H1 (cell line): ENCODE measurements around the gene TMEM178B. TPM values are rescaled to one million over a fixed set of nuclear protein-coding genes. Genes with fewer than 3 reads are reported as not detected.

Experiments
- CTCF ChIA-PET: fragments of 300-600 bp; sonication (Branson Sonifier 250); formaldehyde crosslinking; loops from one replicate; lab custom pipeline; 2021; ENCODE audit not compliant: partially characterized antibody; lab: Charles Lee
- POLR2A ChIA-PET: fragments of 300-600 bp; sonication (Branson Sonifier 250); formaldehyde crosslinking; loops from one replicate; lab custom pipeline; 2021; ENCODE audit warnings: inconsistent platforms; ENCODE audit not compliant: partially characterized antibody; lab: Charles Lee
- DNase-seq, 2 experiments: peaks; one replicate each; pipeline versions ENCODE4 v3.0.0 to v3.0.0-alpha.2; 2010 to 2022; ENCODE audit warnings: low spot score in 2 of 2, low read depth in 1 of 2, mixed read lengths in 1 of 2
- FAIRE-seq: peaks from 2 replicates; lab custom pipeline; 2011; peaks lifted over from hg19 to GRCh38; lab: Jason Lieb, UNC
- H2AFZ ChIP-seq: 2 replicates; pipeline ENCODE4 v1.8.1; 2012; ENCODE audit warnings: low read length, inconsistent platforms
- H2AK5ac ChIP-seq: 2 replicates; pipeline ENCODE4 v1.6.1; 2013; ENCODE audit warnings: low read depth, low read length
- H2BK120ac ChIP-seq: replicated peaks from 2 replicates; pipeline ENCODE3; 2013; ENCODE audit warnings: low read depth, low read length, inconsistent platforms
- H2BK12ac ChIP-seq: 2 replicates; pipeline ENCODE4 v1.6.1; 2013; ENCODE audit warnings: low read depth, low read length
- H2BK15ac ChIP-seq: 2 replicates; pipeline ENCODE4 v1.6.1; 2013; ENCODE audit warnings: low read length
- H2BK20ac ChIP-seq: 2 replicates; pipeline ENCODE4 v1.6.1; 2013; ENCODE audit warnings: low read length
- H2BK5ac ChIP-seq: 2 replicates; pipeline ENCODE4 v1.6.1; 2013; ENCODE audit warnings: low read depth, low read length
- H3K14ac ChIP-seq: 2 replicates; pipeline ENCODE4 v1.6.1; 2013; ENCODE audit warnings: inconsistent platforms; ENCODE audit not compliant: insufficient read length
- H3K18ac ChIP-seq: 2 replicates; pipeline ENCODE4 v1.6.1; 2013; ENCODE audit warnings: low read length; ENCODE audit errors: extremely low read depth
- H3K23ac ChIP-seq: 2 replicates; pipeline ENCODE4 v1.6.1; 2013; ENCODE audit warnings: inconsistent platforms; ENCODE audit not compliant: insufficient read length
- H3K23me2 ChIP-seq: 2 replicates; pipeline ENCODE4 v1.6.1; 2013; ENCODE audit warnings: low read depth, low read length
- H3K27ac ChIP-seq: 2 replicates; pipeline ENCODE4 v1.6.1; 2011; ENCODE audit warnings: low read depth, low read length, inconsistent platforms
- H3K27me3 ChIP-seq, 4 experiments: replicated peaks in 1 of 4; 1 replicate in 1 of 4; 2 replicates in 3 of 4; pipeline versions ENCODE4 v1.6.1 to v1.8.1; 2011 to 2013; ENCODE audit warnings: low read length in 3 of 4, mild to moderate bottlenecking in 3 of 4, inconsistent platforms in 2 of 4, mixed read lengths in 2 of 4, moderate library complexity in 1 of 4; ENCODE audit not compliant: control insufficient read depth in 3 of 4, insufficient read depth in 3 of 4; ENCODE audit errors: extremely low read depth in 1 of 4
- H3K36me3 ChIP-seq, 4 experiments: 2 replicates each; pipeline versions ENCODE4 v1.6.1 to v1.8.1; 2011 to 2013; ENCODE audit warnings: mild to moderate bottlenecking in 4 of 4, low read length in 3 of 4, moderate library complexity in 2 of 4, control low read depth in 1 of 4, inconsistent platforms in 1 of 4; ENCODE audit not compliant: insufficient read depth in 4 of 4, control insufficient read depth in 2 of 4
- H3K4ac ChIP-seq: replicated peaks from 2 replicates; pipeline ENCODE3; 2013; ENCODE audit warnings: low read length, low read depth, mixed read lengths, inconsistent platforms; ENCODE audit not compliant: insufficient read length
- H3K4me1 ChIP-seq, 4 experiments: replicated peaks in 1 of 4; 1 replicate in 1 of 4; 2 replicates in 3 of 4; pipeline versions ENCODE4 v1.6.1 to v1.8.1; 2011 to 2013; ENCODE audit warnings: low read length in 3 of 4, inconsistent platforms in 2 of 4, mixed read lengths in 1 of 4; ENCODE audit not compliant: insufficient read depth in 4 of 4, control insufficient read depth in 3 of 4
- H3K4me2 ChIP-seq, 2 experiments: 2 replicates each; pipeline versions ENCODE4 v1.6.1 to v1.8.1; 2011 to 2013; ENCODE audit warnings: low read depth in 2 of 2, low read length in 2 of 2, control low read depth in 1 of 2, inconsistent platforms in 1 of 2, mild to moderate bottlenecking in 1 of 2; ENCODE audit not compliant: insufficient read depth in 1 of 2
- H3K4me3 ChIP-seq, 4 experiments: fragments of 200-600, 300-600 bp in 1 of 4; sonication (generic), shearing (Covaris generic), sonication (Bioruptor Twin) in 1 of 4; 2 replicates each; pipeline versions ENCODE4 v1.5.1 to v1.8.1; 2011 to 2016; ENCODE audit warnings: low read length in 4 of 4, low read depth in 3 of 4, control low read depth in 2 of 4, inconsistent platforms in 2 of 4, mild to moderate bottlenecking in 2 of 4, mixed read lengths in 1 of 4, moderate library complexity in 1 of 4; ENCODE audit not compliant: insufficient read depth in 2 of 4; ENCODE audit errors: extremely low read depth in 1 of 4
- H3K56ac ChIP-seq: replicated peaks from 2 replicates; pipeline ENCODE3; 2013; ENCODE audit warnings: low read depth, mild to moderate bottlenecking, mixed read lengths, low read length, inconsistent platforms; ENCODE audit not compliant: insufficient read length
- H3K79me1 ChIP-seq: 2 replicates; pipeline ENCODE4 v1.6.1; 2013; ENCODE audit warnings: low read depth, low read length, control low read depth
- H3K79me2 ChIP-seq, 2 experiments: 2 replicates each; pipeline versions ENCODE4 v1.6.1 to v1.8.1; 2012 to 2013; ENCODE audit warnings: low read length in 2 of 2, mild to moderate bottlenecking in 2 of 2, inconsistent platforms in 1 of 2; ENCODE audit not compliant: insufficient read depth in 2 of 2, control insufficient read depth in 1 of 2
- H3K9ac ChIP-seq, 4 experiments: replicated peaks in 1 of 4; 1 replicate in 1 of 4; 2 replicates in 3 of 4; pipeline versions ENCODE4 v1.6.1 to v1.8.1; 2011 to 2013; ENCODE audit warnings: low read depth in 3 of 4, low read length in 3 of 4, control low read depth in 2 of 4, mild to moderate bottlenecking in 2 of 4, moderate library complexity in 2 of 4, inconsistent platforms in 1 of 4; ENCODE audit errors: extremely low read depth in 1 of 4
- H3K9me3 ChIP-seq, 2 experiments: 2 replicates each; pipeline versions ENCODE4 v1.6.1 to v1.8.1; 2012 to 2013; ENCODE audit warnings: mild to moderate bottlenecking in 2 of 2, moderate library complexity in 2 of 2, control low read depth in 1 of 2, inconsistent platforms in 1 of 2, low read depth in 1 of 2, low read length in 1 of 2, mixed read lengths in 1 of 2; ENCODE audit not compliant: insufficient read depth in 2 of 2
- H4K20me1 ChIP-seq, 2 experiments: replicated peaks in 1 of 2; 2 replicates each; pipeline versions ENCODE3 to v1.8.1; 2011 to 2013; ENCODE audit warnings: inconsistent platforms in 2 of 2, low read length in 2 of 2, mild to moderate bottlenecking in 1 of 2; ENCODE audit not compliant: insufficient read depth in 2 of 2, control insufficient read depth in 1 of 2
- H4K5ac ChIP-seq: 2 replicates; pipeline ENCODE4 v1.6.1; 2013; ENCODE audit warnings: low read length, low read depth, mixed read lengths, inconsistent platforms; ENCODE audit not compliant: insufficient read length
- H4K8ac ChIP-seq: 2 replicates; pipeline ENCODE4 v1.8.0; 2013; ENCODE audit warnings: mild to moderate bottlenecking, moderate library complexity, low read length, inconsistent platforms; ENCODE audit not compliant: insufficient read depth; ENCODE audit errors: extremely low read depth
- H4K91ac ChIP-seq: replicated peaks from 2 replicates; pipeline ENCODE3; 2013; ENCODE audit warnings: low read length, mixed read lengths, inconsistent platforms; ENCODE audit not compliant: insufficient read length
- ASH2L ChIP-seq: fragments of 200-600, 300-600 bp; sonication (generic); IDR thresholded peaks from one replicate; pipeline ENCODE4 v1.7.1; 2017; ENCODE audit warnings: low read length
- BCL11A ChIP-seq, 2 experiments: IDR thresholded peaks; one replicate each; pipeline ENCODE4 v1.6.1; 2011; ENCODE audit warnings: low read depth in 2 of 2, low read length in 2 of 2, mild to moderate bottlenecking in 2 of 2
- HDAC2 ChIP-seq, 2 experiments: fragments of 300-600 bp in 1 of 2; sonication (generic) in 1 of 2; IDR thresholded peaks; 2 replicates each; pipeline ENCODE4 v1.6.1; 2011 to 2012; ENCODE audit warnings: low read depth in 2 of 2, low read length in 2 of 2, mild to moderate bottlenecking in 2 of 2, moderate library complexity in 2 of 2, borderline replicate concordance in 1 of 2, inconsistent platforms in 1 of 2
- JUN ChIP-seq: IDR thresholded peaks from 2 replicates; pipeline ENCODE4 v1.6.1; 2011; ENCODE audit warnings: low read depth, mild to moderate bottlenecking, improper control_type of control experiment, low read length
- MAFK ChIP-seq: IDR thresholded peaks from 2 replicates; pipeline ENCODE4 v1.6.1; 2012; ENCODE audit warnings: low read depth, mild to moderate bottlenecking, improper control_type of control experiment, low read length
- PHF8 ChIP-seq: fragments of 200-600 bp; sonication (generic); conservative IDR thresholded peaks from 2 replicates; pipeline ENCODE4 v1.7.1; 2012; ENCODE audit warnings: low read depth, mild to moderate bottlenecking, inconsistent platforms, low read length, moderate library complexity
- RBBP5 ChIP-seq: IDR thresholded peaks from 2 replicates; pipeline ENCODE4 v1.7.1; 2012; ENCODE audit warnings: low read depth, mild to moderate bottlenecking, inconsistent platforms, low read length, moderate library complexity, borderline replicate concordance
- RFX5 ChIP-seq: IDR thresholded peaks from 2 replicates; pipeline ENCODE4 v1.6.1; 2011; ENCODE audit warnings: low read depth, low read length, improper control_type of control experiment, borderline replicate concordance
- SIRT6 ChIP-seq: IDR thresholded peaks from one replicate; pipeline ENCODE4 v1.7.1; 2012; ENCODE audit warnings: low read length, inconsistent platforms
- SP1 ChIP-seq: IDR thresholded peaks from 2 replicates; pipeline ENCODE4 v1.6.1; 2011; ENCODE audit warnings: low read depth, low read length
- SP2 ChIP-seq: IDR thresholded peaks from 2 replicates; pipeline ENCODE4 v1.6.1; 2012; ENCODE audit warnings: mild to moderate bottlenecking, low read length, inconsistent platforms
- SUZ12 ChIP-seq: fragments of 200-600 bp; sonication (generic); IDR thresholded peaks from 2 replicates; pipeline ENCODE4 v1.6.1; 2012; ENCODE audit warnings: mild to moderate bottlenecking, inconsistent platforms, low read length, moderate library complexity, mixed read lengths
- TAF1 ChIP-seq: IDR thresholded peaks from 2 replicates; pipeline ENCODE4 v1.6.1; 2011; ENCODE audit warnings: mild to moderate bottlenecking, low read depth, low read length
- TAF7 ChIP-seq: optimal IDR thresholded peaks from 2 replicates; pipeline ENCODE3; 2011; ENCODE audit warnings: low read depth, mild to moderate bottlenecking, inconsistent platforms, low read length, moderate library complexity, borderline replicate concordance
- TEAD4 ChIP-seq: IDR thresholded peaks from 2 replicates; pipeline ENCODE4 v1.6.1; 2012; ENCODE audit warnings: low read depth, low read length, inconsistent platforms, mixed read lengths
- WGBS, 2 experiments: shearing (Covaris generic) in 1 of 2; methylation state at CpG; one replicate each; pipeline versions ENCODE4 v1.1.6 to v1.1.7; 2013 to 2015; ENCODE audit warnings: low lambda C conversion rate in 2 of 2, mixed read lengths in 2 of 2, inconsistent platforms in 1 of 2, low coverage in 1 of 2, missing lambda C conversion rate in 1 of 2; ENCODE audit not compliant: insufficient replicate concordance in 2 of 2, insufficient coverage in 1 of 2, insufficient read length in 1 of 2; ENCODE audit errors: extremely low coverage in 1 of 2, missing lambda C conversion rate in 1 of 2; 5-methylcytosine and 5-hydroxymethylcytosine counted together
- polyA plus RNA-seq, 7 experiments: library from polyadenylated mRNA; depleted of rRNA in 3 of 7; stranded (reverse) in 5 of 7; unstranded in 2 of 7; fragments of >200 nt in 5 of 7; fragments of 200-250 nt in 2 of 7; gene quantifications; 1 replicate in 5 of 7; 2 replicates in 1 of 7; 4 replicates in 1 of 7; pipeline versions ENCODE4 v1.2.1 to v1.2.3, GENCODE V29; 2011 to 2013; ENCODE audit warnings: missing spikeins in 2 of 7, mixed read lengths in 2 of 7
- total RNA-seq: library from RNA; stranded (reverse); fragmentation: NEBNext Ultra II Directional; extraction: Animal tissue kit (Norgen Biotek cat#: 25700); gene quantifications from 2 replicates; pipeline ENCODE4 v1.2.1, GENCODE V29; 2021

The TMEM178B gene
- total and polyA plus RNA-seq, 2 of the 8 experiments (the other 6 are each of a cell fraction or from before 2014, with no cell fraction given), result 5.3 to 18.1 TPM

- Histone ChIP-seq H4K8ac (no peak overlapping the region), H3K23me2 (no peaks in the 10 kb centered on the region), H4K5ac (no peak overlapping the region), H2BK15ac (no peak overlapping the region), H3K27me3 (no peaks in the 10 kb centered on the region), H2BK5ac (no peak overlapping the region), H3K14ac (no peak overlapping the region), H3K4me1 (no peaks in the 10 kb centered on the region), H2AK5ac (no peak overlapping the region), H3K18ac (no peak overlapping the region), H3K36me3 (no peaks in the 10 kb centered on the region), H3K79me1 (no peaks in the 10 kb centered on the region; the same call in 1 of the 2 replicates), H3K23ac (no peak overlapping the region), H2BK120ac (no peak overlapping the region), H3K4me3 (no peak overlapping the region), H4K91ac (no peak overlapping the region), H4K20me1 (peaks cover 0 to 2% of the 10 kb centered on the region in 2 experiments), H3K9ac (peak overlapping the region in 1 of 4 experiments; percentile 18; a peak in 2 of 7 replicates), H3K9me3 (no peaks in the 10 kb centered on the region), H3K4ac (no peak overlapping the region), H2AFZ (no peak overlapping the region), H3K4me2 (no peak overlapping the region), H2BK12ac (no peak overlapping the region), H2BK20ac (no peak overlapping the region), H3K27ac (no peak overlapping the region), H3K79me2 (no peaks in the 10 kb centered on the region), H3K56ac (no peak overlapping the region)
- 93% methylated on average over 7 of the region's 7 CpGs; no CpG with 5 or more reads in 1 of the 2 experiments for WGBS, 2 experiments
- ChIA-PET CTCF (interaction anchor here (0.6 to 1.4 kb wide), 3 partner anchors 40 to 562 kb away, joined by 3 to 6 read pairs (median 3); no protein-coding TSS in a partner anchor), POLR2A (no interaction called here)
- FAIRE-seq (no peak), DNase-seq (no peak)
- TF ChIP-seq MAFK, result no peak
- no peak for TF ChIP-seq TAF7
- no peak for TF ChIP-seq JUN
- TF ChIP-seq SP1, result no peak
- TF ChIP-seq SP2, result no peak
- TF ChIP-seq TAF1, result no peak
- no peak for TF ChIP-seq RFX5
- no peak for TF ChIP-seq ASH2L
- TF ChIP-seq BCL11A (IDR thresholded peaks at IDR 0.05; ENCODE audit: low read depth in 2 of 2, low read length in 2 of 2), result no peak
- no peak for TF ChIP-seq PHF8
- no peak for TF ChIP-seq TEAD4
- no peak for TF ChIP-seq SUZ12
- TF ChIP-seq RBBP5, result no peak
- no peak for TF ChIP-seq SIRT6
- TF ChIP-seq HDAC2 (IDR thresholded peaks at IDR 0.05; ENCODE audit: borderline replicate concordance in 1 of 2, low read depth in 2 of 2, low read length in 2 of 2), result no peak
These were observed 207.4 kb downstream of the TMEM178B start for GRCh38 chr7:141281311-141281710.
